HG03108 (cell line): Measurements from ENCODE around the gene SULF2.

ENCODE experiments used
- ATAC-seq: cut with Tn5 transposase; IDR thresholded peaks from one replicate; pipeline ENCODE4 v1.9.1; 2021; ENCODE audit warnings: moderate library complexity; ENCODE audit not compliant: unreplicated experiment

Gene SULF2

DNA sequence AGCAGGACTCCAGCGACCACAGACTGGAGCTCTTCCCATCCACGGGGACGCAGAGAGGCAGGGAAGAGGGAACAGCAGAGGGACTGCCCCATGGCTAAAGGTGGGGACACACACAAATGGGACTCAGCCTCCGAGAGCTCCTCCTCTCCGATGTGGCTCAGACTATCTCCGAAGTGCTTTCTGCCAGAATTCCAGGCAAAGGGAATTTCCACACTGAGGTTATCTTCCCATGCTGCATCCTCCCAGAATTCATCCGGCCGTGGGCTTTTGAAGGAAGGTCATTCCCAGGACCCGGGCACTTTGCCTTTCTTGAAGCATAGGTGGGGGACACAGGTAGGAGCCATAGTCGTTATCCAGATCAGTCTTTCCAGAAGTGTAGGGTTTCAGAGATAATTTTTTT is 67.9 kb downstream of the SULF2 start:
- no peak for ATAC-seq

DNA sequence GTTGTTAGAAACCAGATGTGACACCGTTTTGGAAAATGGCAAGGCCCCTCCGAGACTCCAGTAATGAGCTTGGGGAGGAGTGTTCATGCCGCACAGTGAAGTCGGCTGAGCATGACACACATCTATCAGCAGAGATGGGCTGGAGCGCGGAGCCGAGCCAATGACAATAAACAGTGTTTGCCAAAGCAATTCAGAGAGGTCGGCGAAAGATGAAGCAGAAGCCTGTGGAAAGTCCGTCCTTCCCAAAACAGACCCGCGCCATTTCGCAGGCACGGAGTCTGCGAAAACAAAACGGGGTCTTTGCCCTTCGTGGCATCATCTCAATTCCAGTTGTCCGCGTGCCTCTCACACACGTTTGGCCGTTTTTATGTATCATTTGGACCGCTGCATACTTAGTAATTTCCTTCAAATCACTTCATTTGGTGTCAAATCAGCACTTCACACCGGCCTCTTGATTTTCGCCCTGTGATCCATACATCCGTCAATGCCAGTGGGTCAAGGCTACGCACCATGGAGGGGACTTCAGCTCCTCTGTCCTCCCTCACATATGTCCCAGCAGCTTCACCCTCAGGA is 71.3 kb downstream of the SULF2 start:
- ATAC-seq = no peak

DNA sequence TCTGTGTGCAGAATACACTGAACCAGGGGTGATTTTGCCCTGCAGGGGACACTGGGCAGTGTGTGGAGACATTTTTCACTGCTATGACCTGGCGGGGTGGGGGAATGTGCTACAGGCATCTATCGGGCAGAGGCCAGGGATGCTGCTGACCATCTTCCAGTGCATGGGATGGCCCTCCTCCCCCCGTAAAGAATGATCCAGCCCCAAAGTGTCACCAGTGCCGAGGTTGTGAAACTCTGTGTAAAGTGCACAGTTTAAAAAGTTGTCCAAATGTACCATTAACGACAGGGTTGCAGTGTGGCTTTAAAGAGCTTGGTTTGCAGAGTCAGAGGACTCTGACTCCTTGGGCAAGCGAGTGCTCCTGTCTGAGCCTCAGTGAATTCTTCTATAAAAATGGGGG is 72.1 kb downstream of the SULF2 start:
- ATAC-seq = no peak

DNA sequence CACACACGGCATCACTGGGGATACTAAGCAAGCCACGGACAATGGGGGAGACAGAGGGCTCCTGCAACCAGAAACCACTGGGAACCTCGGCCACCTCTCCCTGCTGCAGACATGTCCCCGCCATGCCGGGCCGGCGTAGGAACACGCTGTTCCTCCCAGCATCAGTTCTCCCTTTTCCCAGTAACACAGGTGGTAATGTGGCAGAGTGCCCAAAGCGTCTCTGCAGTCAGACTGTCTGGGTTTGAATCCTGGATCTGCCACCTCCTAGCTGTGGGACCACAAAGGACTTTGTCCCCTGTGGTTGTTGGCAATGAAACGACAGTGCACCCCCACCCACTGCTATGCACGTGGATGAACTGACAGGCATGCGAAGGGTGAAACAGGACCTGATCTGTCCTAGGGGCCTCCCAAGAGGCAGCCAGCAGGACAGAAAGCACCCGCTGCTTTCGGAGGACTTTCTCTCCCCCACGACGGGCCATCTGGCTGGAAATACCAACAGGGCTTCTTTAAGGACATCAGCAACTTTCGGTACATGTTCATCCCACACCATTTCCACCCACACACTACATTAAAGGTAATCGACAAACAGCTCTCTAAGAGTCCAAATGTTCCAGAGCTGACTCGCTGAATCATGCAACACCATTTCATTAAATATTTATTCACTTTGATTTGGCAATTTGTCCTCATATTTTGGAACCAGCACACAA is 74.1 kb downstream of the SULF2 start:
- ATAC-seq = no peak

DNA sequence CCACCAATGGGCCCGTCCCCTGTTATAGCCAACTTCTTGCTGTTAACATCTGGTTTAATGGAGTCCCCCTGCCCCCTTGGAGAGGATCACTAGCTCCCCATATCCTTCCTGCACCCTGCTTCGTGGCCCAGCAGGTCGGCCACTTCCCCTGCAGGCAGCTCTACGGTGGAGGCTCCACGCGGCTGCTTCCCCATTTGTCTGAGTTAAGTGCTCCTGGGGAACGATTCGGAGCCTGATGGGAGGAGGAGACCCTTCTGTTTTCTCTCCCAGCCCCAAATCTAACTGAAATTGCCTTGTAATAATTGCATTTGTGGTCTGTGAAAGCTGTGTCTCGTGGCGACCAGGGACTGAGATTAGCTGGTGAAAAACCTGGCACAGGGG is 74.6 kb downstream of the SULF2 start:
- ATAC-seq = no peak

DNA sequence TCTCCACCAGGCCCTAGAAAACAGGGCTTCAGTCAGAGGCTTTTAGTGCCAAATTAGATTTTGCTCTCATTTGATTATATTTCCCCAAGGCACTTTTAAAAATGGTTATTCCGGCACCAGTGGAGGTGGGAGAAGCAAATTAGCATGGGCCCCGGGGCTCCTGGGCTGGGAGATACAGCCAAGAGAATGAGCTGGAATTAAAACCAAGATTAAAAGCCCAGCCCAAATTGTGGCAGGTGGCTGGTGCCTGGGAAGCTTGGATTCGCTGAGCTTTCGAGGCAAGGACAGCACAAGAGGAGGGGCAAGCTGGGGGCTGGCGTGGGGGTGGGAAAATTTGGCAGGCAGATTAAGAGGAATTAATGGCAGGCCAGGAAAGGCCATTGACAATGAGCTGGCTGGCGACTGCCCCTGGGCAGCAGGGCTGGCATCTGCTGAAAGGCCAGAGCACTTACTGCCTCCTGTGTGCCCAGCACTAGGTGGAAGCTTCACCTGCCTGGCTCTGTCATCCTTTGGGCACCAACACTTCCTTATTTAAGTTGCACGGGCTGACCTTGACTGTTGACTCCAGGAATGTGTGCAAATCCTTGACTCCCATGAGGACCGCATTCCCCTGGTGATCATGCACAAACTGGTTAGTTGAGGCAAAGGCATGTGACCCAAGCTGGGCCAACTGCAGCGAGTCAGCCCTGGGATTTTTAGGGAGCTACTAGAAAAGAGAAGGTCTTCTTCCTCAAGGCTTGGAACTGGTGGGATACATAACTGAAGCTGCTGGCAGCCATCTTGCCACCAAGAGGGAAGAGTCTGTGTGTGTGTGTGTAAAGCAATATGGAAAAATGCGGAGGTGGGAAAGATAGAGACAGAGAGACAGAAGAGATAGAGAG is 76.1 kb downstream of the SULF2 start:
- no peak for ATAC-seq

DNA sequence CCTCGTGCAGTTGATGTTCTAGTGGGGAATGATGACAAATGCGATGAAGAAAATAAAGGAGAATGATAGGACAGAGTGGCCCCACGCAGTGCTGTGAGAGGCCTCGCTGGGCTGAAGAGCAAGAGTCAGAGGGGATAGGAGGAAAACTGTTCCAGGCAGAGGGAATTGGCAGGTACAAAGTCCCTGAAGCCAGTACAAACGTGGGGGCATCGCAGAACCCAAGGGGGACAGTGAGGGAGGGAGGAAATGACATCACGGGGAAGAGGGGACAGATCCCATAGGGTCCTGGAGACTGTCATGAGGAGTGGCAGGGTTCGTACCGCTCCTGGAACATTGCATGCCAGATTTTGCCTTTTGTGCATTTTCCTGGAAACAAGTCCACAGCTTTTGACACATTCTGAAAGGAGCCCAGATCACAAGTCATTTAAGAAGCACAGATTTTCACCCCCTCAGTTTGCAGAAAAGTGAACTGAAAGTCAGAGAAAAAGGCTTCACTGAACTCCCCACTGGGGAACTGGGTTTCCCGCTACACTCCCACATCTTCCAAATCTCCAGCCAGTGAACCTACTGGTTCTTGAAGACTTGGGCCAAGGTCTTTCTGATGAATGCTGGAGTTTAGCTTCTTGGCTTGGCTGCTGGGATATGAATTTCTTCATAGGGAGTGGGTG is 77.0 kb downstream of the SULF2 start:
- no peak for ATAC-seq

DNA sequence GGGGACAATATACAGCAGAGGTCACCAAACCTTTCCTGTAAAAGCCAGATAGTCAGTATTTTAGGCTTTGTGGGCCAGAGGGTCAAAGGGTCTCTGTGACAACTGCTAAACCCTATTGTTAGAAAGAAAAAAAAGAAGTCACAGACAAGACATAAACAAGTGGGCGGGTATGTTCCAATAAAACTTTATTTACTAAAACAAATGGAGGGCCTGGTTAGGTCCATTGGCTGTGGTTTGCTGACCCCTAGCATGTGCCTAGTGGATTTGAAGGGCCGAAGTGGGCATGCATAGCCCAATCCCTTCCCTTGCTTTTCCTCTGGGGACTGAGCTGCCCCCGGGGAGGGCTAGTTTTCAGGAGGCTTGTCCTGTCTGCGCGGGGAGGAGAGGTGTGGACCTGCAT is 78.9 kb downstream of the SULF2 start:
- no peak for ATAC-seq

DNA sequence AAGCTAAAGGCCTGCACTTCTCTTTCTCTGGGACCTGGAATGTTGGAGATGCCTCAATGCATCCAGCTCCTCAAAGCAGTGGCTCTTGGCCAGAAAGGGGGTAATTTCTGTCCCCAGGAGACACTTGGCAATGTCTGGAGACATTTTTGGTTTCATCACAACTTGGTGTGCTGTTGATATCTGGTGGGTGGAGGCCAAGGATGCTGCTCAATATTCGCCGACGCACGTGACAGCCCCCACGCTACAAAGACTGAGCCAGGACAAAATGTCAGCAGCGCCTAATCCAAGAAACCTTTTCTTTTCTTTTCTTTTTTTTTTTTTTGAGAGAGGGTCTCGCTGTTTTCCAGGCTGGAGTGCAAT is 79.8 kb downstream of the SULF2 start:
- no peak for ATAC-seq

DNA sequence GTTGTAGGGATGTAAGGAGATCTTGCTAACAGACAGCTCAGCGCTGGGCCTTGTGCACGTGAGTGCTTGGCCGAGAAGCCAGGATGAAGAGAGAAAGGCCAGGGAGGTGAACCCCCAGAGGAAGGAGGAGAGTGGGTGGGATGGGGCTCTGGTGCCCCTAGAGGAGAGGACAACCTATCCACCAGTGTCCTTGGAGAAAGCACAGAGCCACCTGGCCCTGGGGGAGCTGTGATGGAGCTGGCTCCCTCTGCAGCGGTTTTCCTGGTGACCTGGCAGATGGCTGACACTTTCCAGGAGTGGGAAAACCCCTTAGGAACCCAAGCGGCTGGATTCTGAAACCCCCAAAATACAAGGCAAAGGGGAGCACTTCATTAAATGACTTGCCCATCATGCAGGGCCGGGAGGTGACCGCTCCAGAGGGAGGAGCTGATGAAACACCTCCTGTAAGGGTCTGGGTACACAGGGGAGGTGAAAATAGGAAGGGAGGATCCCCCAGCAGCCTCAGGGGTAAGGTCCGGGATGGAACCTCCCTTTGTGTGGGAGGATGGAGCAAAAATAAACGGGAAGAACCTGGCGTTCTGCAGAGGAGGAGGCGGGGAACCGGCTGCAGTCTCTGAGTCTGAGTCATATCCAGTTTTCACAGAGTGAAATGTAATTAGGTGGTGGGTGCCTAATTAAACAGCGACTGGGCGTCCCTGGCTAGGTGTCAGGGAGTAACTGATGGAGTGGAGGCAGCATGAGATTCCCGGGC is 80.4 kb downstream of the SULF2 start:
- no peak for ATAC-seq

DNA sequence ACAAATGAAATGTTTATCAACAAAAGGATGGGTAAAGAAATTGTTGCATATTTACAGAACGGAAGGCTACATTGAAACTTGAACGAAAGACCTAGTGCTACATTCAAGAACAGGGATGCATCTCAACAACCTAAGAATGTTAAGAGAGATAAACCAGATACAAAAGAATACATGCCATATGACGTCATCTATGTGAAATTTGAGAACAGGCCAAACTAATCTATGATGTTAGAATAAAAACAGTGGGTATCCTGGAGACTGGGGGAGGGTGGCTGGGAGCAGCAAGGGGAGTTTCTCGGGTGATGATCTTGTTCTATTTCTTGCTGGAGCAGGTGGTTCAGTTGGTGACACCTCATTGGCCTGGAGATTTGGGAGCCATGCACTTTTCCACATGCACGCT is 81.5 kb downstream of the SULF2 start:
- no peak for ATAC-seq

DNA sequence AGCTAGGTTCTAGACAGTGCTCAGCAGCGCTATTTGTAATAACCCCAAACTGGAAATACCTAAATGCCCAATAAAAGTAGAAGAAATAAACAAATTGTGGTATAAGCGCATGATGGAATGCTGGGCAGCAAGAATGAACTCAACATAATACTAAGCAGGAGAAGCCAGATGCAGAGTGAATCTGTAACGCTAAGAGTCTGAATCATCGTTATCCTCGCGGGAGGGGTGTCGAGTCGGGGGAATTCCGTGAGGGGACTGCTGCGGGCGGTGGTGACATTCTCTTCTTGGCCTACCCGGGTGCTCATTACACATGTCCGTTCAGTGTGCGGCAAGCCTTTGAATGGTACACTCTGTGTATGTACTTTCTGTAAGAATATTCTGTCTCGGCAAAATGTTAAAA is 83.7 kb downstream of the SULF2 start:
- ATAC-seq = no peak

DNA sequence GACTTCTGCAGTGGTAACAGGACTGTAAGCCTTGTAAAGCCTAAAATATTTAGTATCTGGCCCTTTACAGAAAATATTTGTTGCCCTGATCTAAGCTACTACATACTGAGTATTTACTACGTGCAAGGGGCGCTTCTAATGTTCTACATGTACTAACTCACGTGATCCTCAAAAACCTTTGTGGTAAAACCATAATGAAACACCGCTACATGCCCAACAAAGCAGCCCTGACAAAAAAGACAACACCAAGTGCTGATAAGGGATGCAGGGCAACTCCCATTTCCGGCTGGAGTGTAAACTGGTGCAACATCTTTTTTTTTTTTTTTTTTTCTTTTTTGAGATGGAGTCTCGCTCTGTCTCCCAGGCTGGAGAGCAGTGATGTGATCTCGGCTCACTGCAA is 85.0 kb downstream of the SULF2 start:
- ATAC-seq = no peak

DNA sequence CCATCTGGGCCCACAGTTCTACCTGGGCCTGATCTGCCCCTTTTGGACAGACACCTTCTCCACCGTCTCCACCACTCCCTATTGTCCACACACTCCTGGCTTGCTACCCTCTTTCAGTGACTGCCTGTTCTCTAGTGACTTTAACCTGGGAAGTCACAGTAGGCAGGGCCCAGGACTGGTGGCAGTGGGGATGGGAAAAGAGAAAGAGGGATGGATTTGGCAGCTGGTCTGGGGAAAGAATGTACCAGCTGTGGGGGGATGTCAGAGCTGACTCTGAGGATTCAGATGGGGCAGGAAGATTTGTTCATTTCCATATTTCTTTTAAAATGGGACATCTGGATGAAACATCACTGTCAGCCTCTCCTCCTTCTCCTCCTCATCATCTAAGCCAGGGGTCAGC is 85.5 kb downstream of the SULF2 start:
- ATAC-seq = no peak

DNA sequence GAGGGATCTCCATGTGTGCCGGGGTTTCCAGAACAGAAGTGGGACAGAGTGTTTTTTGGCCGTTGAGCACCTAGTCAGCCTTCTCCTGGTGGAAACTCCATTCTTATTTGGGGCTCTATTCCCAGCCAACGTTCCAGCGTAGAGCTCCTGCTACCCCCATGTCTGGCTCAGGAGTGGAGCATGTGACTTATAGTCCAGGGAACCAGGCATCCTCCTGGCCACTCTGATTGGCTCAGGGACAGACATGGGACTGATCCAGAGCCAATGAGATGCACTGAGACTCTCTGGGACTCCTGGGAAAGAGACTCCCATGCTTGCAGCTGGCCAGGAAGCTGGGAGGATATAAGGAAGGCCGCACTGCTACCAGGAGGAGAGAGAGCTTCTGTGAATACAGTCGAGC is 87.1 kb downstream of the SULF2 start:
- ATAC-seq = no peak

DNA sequence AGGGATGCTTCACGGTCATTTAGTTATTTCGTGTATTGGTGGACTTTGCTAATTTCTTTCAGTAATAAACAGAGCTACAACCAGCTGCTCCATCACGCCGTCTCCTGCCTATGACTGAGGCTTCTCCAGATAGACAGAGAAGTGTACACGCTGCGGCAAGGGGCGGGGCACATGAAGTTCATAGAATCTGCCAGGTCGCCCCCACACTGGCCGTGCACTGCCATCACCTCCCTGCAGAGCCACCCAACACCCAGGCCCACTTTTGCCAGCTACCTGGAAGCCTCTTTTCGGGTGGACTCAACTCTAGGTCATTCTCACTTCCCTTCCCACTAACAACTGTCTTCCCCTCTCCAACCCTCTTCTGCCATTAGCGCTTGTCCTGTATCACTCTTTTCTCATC is 88.4 kb downstream of the SULF2 start:
- ATAC-seq = no peak

DNA sequence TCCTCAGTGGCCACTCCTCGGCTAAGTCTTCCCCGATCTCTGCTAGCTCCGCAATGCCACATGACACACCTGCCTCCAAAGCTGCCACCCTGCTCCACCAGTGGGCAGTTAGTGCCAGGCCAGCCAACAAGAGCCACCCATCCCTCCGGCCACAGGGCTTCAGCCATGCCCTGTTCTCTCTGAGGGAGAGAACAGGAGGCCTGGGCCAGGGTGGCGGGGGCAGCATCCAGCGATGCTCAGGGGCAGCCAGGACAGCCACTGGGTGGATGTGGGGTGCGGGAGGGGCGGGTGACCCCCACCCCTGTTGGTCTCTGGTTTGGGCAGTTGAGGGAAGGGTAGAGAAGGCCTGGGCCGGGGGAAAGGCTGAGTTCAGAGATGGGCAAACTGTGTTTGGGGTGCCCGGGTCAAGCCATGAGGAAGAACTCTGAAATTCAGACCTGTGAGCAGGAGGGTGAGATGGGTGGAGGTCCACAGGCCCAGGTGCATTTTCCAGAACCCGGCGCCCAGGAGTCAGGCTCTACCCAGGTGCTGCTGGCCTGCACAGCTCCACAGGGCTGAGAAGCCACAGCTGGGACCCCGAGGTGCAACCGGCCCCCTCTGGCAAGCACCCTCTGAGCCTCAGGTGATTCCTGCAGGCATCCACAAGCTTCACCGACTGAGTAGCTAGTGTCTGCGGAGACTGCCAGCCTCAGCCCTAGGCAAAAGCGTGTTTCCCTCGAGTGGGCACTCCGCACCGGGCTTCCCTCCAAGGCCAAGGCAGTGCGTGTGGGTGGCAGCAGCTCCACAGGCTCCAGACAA is 91.1 kb downstream of the SULF2 start:
- no peak for ATAC-seq

DNA sequence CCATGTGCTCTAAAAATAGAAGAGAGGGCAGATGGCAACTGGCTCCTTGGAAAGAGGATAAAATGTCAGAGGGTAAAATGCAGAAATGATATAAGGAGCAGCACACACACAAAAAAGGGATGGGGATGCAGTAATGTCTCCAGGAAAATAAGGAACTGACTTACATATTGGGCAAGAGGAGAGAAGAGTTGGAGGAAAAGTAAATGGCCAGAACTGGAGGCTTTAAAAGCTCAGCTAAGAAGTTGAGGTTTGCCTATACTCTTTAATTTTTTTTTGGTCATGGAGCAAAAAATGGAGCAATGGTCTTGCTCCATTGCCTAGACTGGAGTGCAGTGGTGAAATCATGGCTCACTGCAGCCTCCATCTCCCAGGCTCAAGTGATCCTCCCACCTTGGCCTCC is 93.7 kb downstream of the SULF2 start:
- no peak for ATAC-seq

DNA sequence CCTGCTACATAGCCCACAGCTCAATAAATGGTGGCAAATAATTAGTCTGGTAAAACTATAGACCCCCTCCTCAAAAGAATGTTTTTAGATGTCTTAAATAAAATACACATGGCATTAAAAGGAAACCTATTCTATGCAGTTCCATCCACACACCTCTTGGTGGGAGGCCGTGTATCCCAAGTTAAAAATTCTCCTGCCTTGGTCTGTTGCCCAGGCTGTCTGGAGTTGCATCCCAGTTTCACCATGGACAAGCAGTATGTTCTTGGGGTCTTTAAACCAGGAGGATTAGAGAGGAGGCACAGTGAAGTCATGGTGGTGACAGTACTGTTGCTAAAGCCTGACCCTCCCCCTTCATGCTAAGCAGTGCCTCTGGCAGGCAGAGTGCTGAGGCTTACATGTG is 95.5 kb downstream of the SULF2 start:
- ATAC-seq = no peak
